NOMO-1 treated with dmso at 0.1 percent for 144 hours (cell line): Measurements from ENCODE around the gene PRKCB.

Experiments used
- DNase-seq: peaks from one replicate; lab custom pipeline; 2025; ENCODE audit not compliant: unreplicated experiment; lab: John Stamatoyannopoulos, UW

Gene PRKCB

GRCh38 chr16:23836078-23836403, 258 bp downstream of the PRKCB start:
- DNase-seq: no peak

GRCh38 chr16:23836404-23837311, 875 bp downstream of the PRKCB start:
- peak; percentile 32 for DNase-seq

- DNase-seq: no peak
Measured at GRCh38 chr16:23837553-23838308, 1.9 kb downstream of the PRKCB start.

- no peak for DNase-seq
Measured at GRCh38 chr16:23838485-23839142, 2.8 kb downstream of the PRKCB start.

- DNase-seq: no peak
Measured at GRCh38 chr16:23840310-23840709, 4.5 kb downstream of the PRKCB start.

- DNase-seq: peak; percentile 9
Measured at GRCh38 chr16:23842137-23842600, 6.4 kb downstream of the PRKCB start.

- no peak for DNase-seq
Measured at GRCh38 chr16:23843143-23843542, 7.4 kb downstream of the PRKCB start.

- DNase-seq: no peak
Measured at GRCh38 chr16:23847251-23847650, 11.5 kb downstream of the PRKCB start.

- no peak for DNase-seq
Measured at GRCh38 chr16:23847948-23848347, 12.2 kb downstream of the PRKCB start.

- no peak for DNase-seq
Measured at GRCh38 chr16:23848958-23849357, 13.2 kb downstream of the PRKCB start.

GRCh38 chr16:23852794-23853562, 17.2 kb downstream of the PRKCB start:
- DNase-seq: peak; percentile 20

- peak; percentile 48 for DNase-seq
Measured at GRCh38 chr16:23855010-23855409, 19.2 kb downstream of the PRKCB start.

GRCh38 chr16:23856251-23856709, 20.5 kb downstream of the PRKCB start:
- DNase-seq: no peak

GRCh38 chr16:23857256-23857880, 21.6 kb downstream of the PRKCB start:
- DNase-seq: no peak

- DNase-seq: no peak
Measured at GRCh38 chr16:23857881-23858269, 22.1 kb downstream of the PRKCB start.

- peak; percentile 16 for DNase-seq
Measured at GRCh38 chr16:23858542-23858941, 22.8 kb downstream of the PRKCB start.

- no peak for DNase-seq
Measured at GRCh38 chr16:23859713-23860269, 24.0 kb downstream of the PRKCB start.

GRCh38 chr16:23861874-23862273, 26.1 kb downstream of the PRKCB start:
- no peak for DNase-seq

GRCh38 chr16:23862556-23862955, 26.8 kb downstream of the PRKCB start:
- DNase-seq: no peak
